ENCODE results near the gene ATP13A4.

ATP13A4 gene

GRCh38 chr3:193389335-193389734 lies 165.4 kb downstream of the ATP13A4 start:
- Histone ChIP-seq H3K4me2 (ENCODE audit: low read length) (no peak overlapping the region), H3K36me3 (ENCODE audit: control insufficient read depth, low read length) (no peaks in the 10 kb centered on the region)

GRCh38 chr3:193388361-193388760 lies 166.3 kb downstream of the ATP13A4 start:
- no peaks in the 10 kb centered on the region for H3K79me2 ChIP-seq (ENCODE audit: control insufficient read depth, low read length)
- H3K27me3 ChIP-seq (ENCODE audit: control insufficient read depth, low read length): no peaks in the 10 kb centered on the region
- no peak overlapping the region for H3K4me2 ChIP-seq (ENCODE audit: low read length)
- H3F3A ChIP-seq (ENCODE audit: control insufficient read depth, insufficient read depth): no peaks in the 10 kb centered on the region
- no peak for TF ChIP-seq EZH2phosphoT487 (IDR thresholded peaks at IDR 0.05; ENCODE audit: borderline replicate concordance, low read length)
- TF ChIP-seq CTCF (IDR thresholded peaks at IDR 0.05; ENCODE audit: low read depth, low read length, poor library complexity, severe bottlenecking): no peak
- H4K20me1 ChIP-seq (ENCODE audit: control insufficient read depth, insufficient read depth, low read depth, low read length): no peaks in the 10 kb centered on the region
- no peaks in the 10 kb centered on the region for H3K9me2 ChIP-seq (replicated peaks; ENCODE audit: control insufficient read depth, low read length)
- H3K4me3 ChIP-seq (ENCODE audit: low read length): no peak overlapping the region
- H3K9me3 ChIP-seq (ENCODE audit: control insufficient read depth, insufficient read depth, low read length): no peaks in the 10 kb centered on the region
- H3K27ac ChIP-seq (ENCODE audit: low read depth, low read length): no peak overlapping the region
- H3K4me1 ChIP-seq (ENCODE audit: control insufficient read depth, low read length): no peaks in the 10 kb centered on the region
- H3K36me3 ChIP-seq (ENCODE audit: control insufficient read depth, low read length): no peaks in the 10 kb centered on the region

More at GRCh38 chr3:193389335-193389734, 165.4 kb downstream of the ATP13A4 start:
- no peak overlapping the region for H3K4me3 ChIP-seq (ENCODE audit: low read length)
- H3F3A ChIP-seq (ENCODE audit: control insufficient read depth, insufficient read depth): no peaks in the 10 kb centered on the region
- TF ChIP-seq CTCF (IDR thresholded peaks at IDR 0.05; ENCODE audit: low read depth, low read length, poor library complexity, severe bottlenecking): no peak
- no peak for TF ChIP-seq EZH2phosphoT487 (IDR thresholded peaks at IDR 0.05; ENCODE audit: borderline replicate concordance, low read length)
- H3K27ac ChIP-seq (ENCODE audit: low read depth, low read length): no peak overlapping the region
- H3K4me1 ChIP-seq (ENCODE audit: control insufficient read depth, low read length): no peaks in the 10 kb centered on the region
- H3K9me2 ChIP-seq (replicated peaks; ENCODE audit: control insufficient read depth, low read length): no peaks in the 10 kb centered on the region
- H3K27me3 ChIP-seq (ENCODE audit: control insufficient read depth, low read length): no peaks in the 10 kb centered on the region
- no peaks in the 10 kb centered on the region for H4K20me1 ChIP-seq (ENCODE audit: control insufficient read depth, insufficient read depth, low read depth, low read length)
- no peaks in the 10 kb centered on the region for H3K9me3 ChIP-seq (ENCODE audit: control insufficient read depth, insufficient read depth, low read length)
- no peaks in the 10 kb centered on the region for H3K79me2 ChIP-seq (ENCODE audit: control insufficient read depth, low read length)

GRCh38 chr3:193387596-193387995 lies 167.1 kb downstream of the ATP13A4 start:
- Histone ChIP-seq H3K9me2 (replicated peaks; ENCODE audit: control insufficient read depth, low read length) (no peaks in the 10 kb centered on the region), H3F3A (ENCODE audit: control insufficient read depth, insufficient read depth) (no peaks in the 10 kb centered on the region), H3K79me2 (ENCODE audit: control insufficient read depth, low read length) (no peaks in the 10 kb centered on the region), H3K4me3 (ENCODE audit: low read length) (no peak overlapping the region), H3K4me1 (ENCODE audit: control insufficient read depth, low read length) (no peaks in the 10 kb centered on the region), H3K4me2 (ENCODE audit: low read length) (no peak overlapping the region), H3K27me3 (ENCODE audit: control insufficient read depth, low read length) (no peaks in the 10 kb centered on the region), H3K27ac (ENCODE audit: low read depth, low read length) (no peak overlapping the region), H3K9me3 (ENCODE audit: control insufficient read depth, insufficient read depth, low read length) (no peaks in the 10 kb centered on the region), H3K36me3 (ENCODE audit: control insufficient read depth, low read length) (no peaks in the 10 kb centered on the region), H4K20me1 (ENCODE audit: control insufficient read depth, insufficient read depth, low read depth, low read length) (no peaks in the 10 kb centered on the region)
- TF ChIP-seq CTCF (IDR thresholded peaks at IDR 0.05; ENCODE audit: low read depth, low read length, poor library complexity, severe bottlenecking) (no peak), EZH2phosphoT487 (IDR thresholded peaks at IDR 0.05; ENCODE audit: borderline replicate concordance, low read length) (no peak)

- Histone ChIP-seq H3K4me1 (ENCODE audit: control insufficient read depth, low read length) (no peaks in the 10 kb centered on the region), H3K79me2 (ENCODE audit: control insufficient read depth, low read length) (no peaks in the 10 kb centered on the region), H3K27me3 (ENCODE audit: control insufficient read depth, low read length) (no peaks in the 10 kb centered on the region), H3K4me2 (ENCODE audit: low read length) (no peak within 1 kb of the TSS), H3F3A (ENCODE audit: control insufficient read depth, insufficient read depth) (no peaks in the 10 kb centered on the region), H4K20me1 (ENCODE audit: control insufficient read depth, insufficient read depth, low read depth, low read length) (no peaks in the 10 kb centered on the region), H3K9me2 (replicated peaks; ENCODE audit: control insufficient read depth, low read length) (no peaks in the 10 kb centered on the region), H3K4me3 (ENCODE audit: low read length) (no peak within 1 kb of the TSS), H3K36me3 (ENCODE audit: control insufficient read depth, low read length) (no peaks in the 10 kb centered on the region), H3K27ac (ENCODE audit: low read depth, low read length) (no peak within 1 kb of the TSS), H3K9me3 (ENCODE audit: control insufficient read depth, insufficient read depth, low read length) (no peaks in the 10 kb centered on the region)
- no peak for TF ChIP-seq EZH2phosphoT487 (IDR thresholded peaks at IDR 0.05; ENCODE audit: borderline replicate concordance, low read length)
- no peak for TF ChIP-seq CTCF (IDR thresholded peaks at IDR 0.05; ENCODE audit: low read depth, low read length, poor library complexity, severe bottlenecking)
Measured at GRCh38 chr3:193378706-193379105, 176.0 kb downstream of the ATP13A4 start, which contains the start of gene ATP13A5. Gene ATP13A5, minus strand, starts transcription at chr3:193378753. Its CDS starts 28 bp downstream, at chr3:193378725.
